Effector CD8-positive, alpha-beta T cell (primary cell): Measurements from ENCODE around the gene ENTREP1.
A peak's percentile ranks its signal among the peaks of the same experiment; 100 is the strongest.
"Not testable (repeated sequence)": the region's sequence is repeated elsewhere in the genome, so short reads cannot be mapped to it uniquely, and the experiment has no call there.

Experiments
- DNase-seq: peaks from one replicate; lab custom pipeline; 2025; lab: John Stamatoyannopoulos, UW

ENTREP1 gene

GRCh38 chr9:69411931-69412740 is 87.1 kb downstream of the ENTREP1 start:
- no peak for DNase-seq

- no peak for DNase-seq
Measured at GRCh38 chr9:69412741-69413150, 87.7 kb downstream of the ENTREP1 start.

- DNase-seq, result no peak
Measured at GRCh38 chr9:69420611-69421270, 95.7 kb downstream of the ENTREP1 start.

- peak; percentile 18 for DNase-seq
Measured at GRCh38 chr9:69421908-69422801, 97.1 kb downstream of the ENTREP1 start.

DNA sequence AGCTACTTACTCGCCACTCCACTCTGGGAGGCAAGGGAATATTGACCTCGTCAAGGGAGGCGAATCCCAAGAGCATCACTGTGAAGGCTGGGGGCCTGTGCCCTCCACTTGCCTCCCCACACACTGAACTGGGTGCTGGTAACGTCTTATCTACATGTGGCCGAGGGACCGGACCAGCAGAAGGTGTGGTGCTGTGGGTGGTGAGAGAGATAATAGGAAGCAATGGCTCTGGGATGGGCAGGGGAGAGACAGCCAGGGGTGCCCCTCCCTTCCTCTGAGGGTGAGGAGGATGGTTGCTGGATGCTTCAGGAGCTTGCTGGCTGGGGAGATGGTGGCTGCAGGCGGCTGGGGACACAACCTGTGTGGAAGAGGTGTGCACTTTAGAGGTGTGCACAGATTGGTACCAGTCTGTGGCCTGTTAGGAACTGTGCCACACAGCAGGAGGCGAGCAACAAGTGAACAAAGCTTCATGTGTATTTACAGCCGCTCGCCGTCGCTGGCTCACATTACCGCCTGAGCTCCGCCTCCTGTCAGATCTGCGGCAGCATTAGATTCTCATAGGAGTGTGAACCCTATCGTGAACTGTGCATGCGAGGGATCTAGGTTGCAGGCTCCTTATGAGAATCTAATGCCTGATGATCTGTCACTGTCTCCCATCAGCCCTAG is 100.3 kb downstream of the ENTREP1 start:
- no peak for DNase-seq

DNA sequence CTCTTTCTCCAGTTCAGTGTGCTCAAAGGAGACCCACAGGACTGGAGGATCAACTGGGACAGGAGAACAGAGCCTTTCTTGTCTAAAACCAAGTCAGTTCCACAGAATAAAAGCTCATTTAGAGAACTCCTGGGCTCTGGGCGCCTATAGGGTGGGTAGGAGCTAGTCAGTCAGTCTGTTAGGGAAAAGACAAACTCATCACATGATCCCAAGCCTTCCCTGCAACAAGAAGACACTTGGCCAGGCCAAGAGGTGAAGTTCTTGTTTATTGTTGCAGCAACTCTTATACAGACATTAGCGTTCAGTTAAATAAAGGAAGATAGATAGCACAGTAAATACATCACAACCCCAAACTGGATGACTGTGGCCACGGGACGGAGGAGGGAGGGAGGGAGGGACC is 102.3 kb downstream of the ENTREP1 start:
- DNase-seq, result no peak

- no peak for DNase-seq
Measured at GRCh38 chr9:69428017-69428785, 103.2 kb downstream of the ENTREP1 start.

- DNase-seq, result no peak
Measured at GRCh38 chr9:69429281-69429680, 104.3 kb downstream of the ENTREP1 start.

DNA sequence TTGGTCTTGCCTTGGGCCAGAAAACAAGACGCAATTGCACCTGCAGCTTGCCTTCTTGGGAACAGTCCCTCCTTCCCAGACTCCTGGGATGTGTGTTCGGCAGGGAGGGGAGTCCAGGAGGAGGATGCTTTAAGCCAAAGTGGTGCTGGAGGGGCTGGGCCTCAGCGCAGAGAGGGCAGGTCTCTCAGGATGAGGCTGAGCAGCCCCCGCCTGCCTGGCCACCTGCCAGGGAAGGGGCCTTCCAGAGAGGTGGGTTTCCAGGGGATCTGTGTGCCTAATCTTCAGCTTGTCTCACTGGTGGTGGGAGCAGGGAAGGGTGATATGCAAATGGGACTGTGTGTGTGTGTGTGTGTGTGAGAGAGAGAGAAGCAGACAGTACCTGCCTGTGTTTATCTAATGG is 105.2 kb downstream of the ENTREP1 start:
- no peak for DNase-seq

- DNase-seq, result no peak
Measured at GRCh38 chr9:69431203-69431602, 106.2 kb downstream of the ENTREP1 start.

DNA sequence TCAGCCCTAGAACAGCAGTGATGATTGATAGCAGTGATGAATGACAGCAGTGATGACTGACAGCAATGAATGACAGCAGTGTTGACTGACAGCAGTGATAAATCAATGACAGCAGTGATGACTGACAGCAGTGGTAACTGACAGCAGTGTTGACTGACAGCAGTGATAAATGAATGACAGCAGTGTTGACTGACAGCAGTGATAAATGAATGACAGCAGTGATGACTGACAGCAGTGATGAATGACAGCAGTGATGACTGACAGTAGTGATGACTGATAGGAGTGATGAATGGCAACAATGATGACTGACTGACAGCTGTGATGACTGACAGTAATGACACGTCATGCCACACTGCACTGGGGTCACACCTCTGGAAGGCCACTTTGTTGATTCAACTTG is 106.8 kb downstream of the ENTREP1 start:
- no peak for DNase-seq

DNA sequence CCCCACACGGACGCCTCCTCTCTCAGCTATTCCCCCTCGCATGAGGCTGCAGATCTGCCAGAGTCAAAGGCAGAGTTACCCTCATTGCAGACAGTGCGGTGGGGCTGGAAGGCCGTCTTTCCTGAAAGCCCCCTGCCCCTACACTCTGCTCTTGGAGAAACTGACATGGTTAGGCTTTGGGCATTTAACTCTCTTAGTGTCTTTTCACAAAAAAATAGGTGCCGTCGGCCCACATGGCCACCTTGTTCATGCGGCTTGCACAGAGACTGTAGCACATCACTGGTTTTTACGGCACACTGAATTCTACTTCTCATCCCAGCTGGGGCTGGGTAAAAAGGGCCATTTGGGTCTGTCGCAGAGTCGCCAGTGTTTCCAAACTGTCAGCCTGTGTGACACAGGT is 107.6 kb downstream of the ENTREP1 start:
- no peak for DNase-seq

GRCh38 chr9:69433392-69433791 is 108.4 kb downstream of the ENTREP1 start:
- no peak for DNase-seq

DNA sequence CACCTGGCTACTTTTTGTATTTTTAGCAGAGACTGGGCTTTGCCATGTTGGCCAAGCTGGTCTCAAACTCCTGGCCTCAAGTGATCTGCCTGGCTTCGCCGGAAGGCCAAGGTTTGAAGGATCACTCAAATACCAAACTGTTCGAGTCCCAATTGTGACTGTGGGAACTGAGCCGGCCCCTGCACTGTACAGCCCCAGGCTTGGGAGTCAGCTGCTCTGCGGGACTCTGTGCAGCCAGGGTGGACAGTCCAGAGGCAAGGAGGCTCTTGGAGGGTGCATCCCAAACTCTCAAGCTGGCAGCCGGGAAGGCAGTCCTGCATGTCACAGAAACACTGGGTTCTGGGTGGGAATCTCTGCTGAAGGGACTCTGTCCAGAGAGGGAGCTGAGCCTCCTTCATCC is 109.0 kb downstream of the ENTREP1 start:
- no peak for DNase-seq

DNA sequence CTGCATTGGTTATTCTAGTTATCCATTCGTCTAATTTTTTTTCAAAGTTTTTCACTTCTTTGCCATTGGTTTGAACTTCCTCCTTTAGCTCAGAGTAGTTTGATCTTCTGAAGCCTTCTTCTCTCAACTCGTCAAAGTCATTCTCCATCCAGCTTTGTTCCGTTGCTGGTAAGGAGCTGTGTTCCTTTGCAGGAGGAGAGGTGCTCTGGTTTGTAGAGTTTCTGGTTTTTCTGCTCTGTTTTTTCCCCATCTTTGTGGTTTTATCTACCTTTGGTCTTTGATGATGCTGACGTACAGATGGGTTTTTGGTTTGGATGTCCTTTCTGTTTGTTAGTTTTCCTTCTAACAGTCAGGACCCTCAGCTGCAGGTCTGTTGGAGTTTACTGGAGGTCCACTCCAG is 114.6 kb downstream of the ENTREP1 start:
- DNase-seq, result not testable (repeated sequence)

- not testable (repeated sequence) for DNase-seq
Measured at GRCh38 chr9:69440254-69440955, 115.4 kb downstream of the ENTREP1 start.
